HEK293 (cell line): ENCODE results near the gene SLC17A6.

ENCODE experiments used
- CTCF ChIA-PET: fragments of 350-600 bp; formaldehyde crosslinking; extraction: SDS; loops from one replicate; lab custom pipeline; 2021; ENCODE audit warnings: antibody characterized with exemption; lab: Yijun Ruan, JAX
- POLR2A ChIA-PET: fragments of 300-600 bp; formaldehyde crosslinking; extraction: SDS; loops from one replicate; lab custom pipeline; 2020; ENCODE audit warnings: antibody characterized with exemption, inconsistent platforms; lab: Yijun Ruan, JAX
- H3K27ac ChIP-seq: fragments of 200-500 bp; sonication (Bioruptor generic); 2 replicates; pipeline ENCODE4 v1.5.1; 2014; ENCODE audit warnings: low read depth, low read length, control low read depth, inconsistent platforms; ENCODE audit errors: extremely low read depth
- H3K36me3 ChIP-seq, 2 experiments: fragments of 200-500 bp in 1 of 2; sonication (Bioruptor generic) in 1 of 2; 1 replicate in 1 of 2; 2 replicates in 1 of 2; pipeline ENCODE4 v1.5.1; 2014 to 2017; ENCODE audit warnings: inconsistent platforms in 2 of 2, low read length in 2 of 2; ENCODE audit not compliant: control insufficient read depth in 2 of 2, insufficient read depth in 1 of 2
- H3K4me1 ChIP-seq: fragments of 200-500 bp; sonication (Bioruptor generic); 2 replicates; pipeline ENCODE4 v1.5.1; 2014; ENCODE audit warnings: mild to moderate bottlenecking, low read length, inconsistent platforms; ENCODE audit not compliant: control insufficient read depth, insufficient read depth
- H3K4me3 ChIP-seq: 2 replicates; pipeline ENCODE4 v1.5.1; 2011; ENCODE audit warnings: low read depth, mild to moderate bottlenecking, control low read depth, low read length, moderate library complexity
- H3K9me3 ChIP-seq: fragments of 200-500 bp; sonication (Bioruptor generic); 2 replicates; pipeline ENCODE4 v1.5.1; 2014; ENCODE audit warnings: low read depth, low read length, inconsistent platforms; ENCODE audit not compliant: control insufficient read depth, insufficient read depth
- GLI2 ChIP-seq: fragments of 450-650 bp; formaldehyde crosslinking; IDR thresholded peaks from 2 replicates; pipeline ENCODE4; 2017; ENCODE audit warnings: missing biosample characterization, missing genetic modification characterization, low read depth, borderline replicate concordance
- GLIS1 ChIP-seq: fragments of 450-650 bp; formaldehyde crosslinking; IDR thresholded peaks from 2 replicates; pipeline ENCODE4 v1.5.1; 2016; ENCODE audit warnings: missing biosample characterization, missing genetic modification characterization
- KLF1 ChIP-seq: fragments of 450-650 bp; formaldehyde crosslinking; IDR thresholded peaks from 2 replicates; pipeline ENCODE4 v1.5.1; 2016; ENCODE audit warnings: missing biosample characterization, missing genetic modification characterization
- KLF7 ChIP-seq: fragments of 450-650 bp; formaldehyde crosslinking; IDR thresholded peaks from 2 replicates; pipeline ENCODE4 v1.5.1; 2016; ENCODE audit warnings: missing biosample characterization, missing genetic modification characterization, borderline replicate concordance
- MYNN ChIP-seq: fragments of 450-650 bp; formaldehyde crosslinking; IDR thresholded peaks from 2 replicates; pipeline ENCODE4 v1.5.1; 2016; ENCODE audit warnings: missing biosample characterization, missing genetic modification characterization, borderline replicate concordance
- SP2 ChIP-seq: fragments of 450-650 bp; formaldehyde crosslinking; IDR thresholded peaks from 2 replicates; pipeline ENCODE4 v1.5.1; 2016; ENCODE audit warnings: missing biosample characterization, missing genetic modification characterization
- SP3 ChIP-seq: fragments of 450-650 bp; formaldehyde crosslinking; IDR thresholded peaks from 2 replicates; pipeline ENCODE4 v1.5.1; 2016; ENCODE audit warnings: missing biosample characterization, missing genetic modification characterization
- ZBTB48 ChIP-seq: fragments of 450-650 bp; formaldehyde crosslinking; IDR thresholded peaks from 2 replicates; pipeline ENCODE4 v1.5.1; 2016; ENCODE audit warnings: missing biosample characterization, missing genetic modification characterization
- ZBTB7A ChIP-seq: fragments of 450-650 bp; formaldehyde crosslinking; IDR thresholded peaks from 2 replicates; pipeline ENCODE4 v1.5.1; 2016; ENCODE audit warnings: low read depth, missing biosample characterization, missing genetic modification characterization
- ZFP37 ChIP-seq: fragments of 450-650 bp; formaldehyde crosslinking; IDR thresholded peaks from 2 replicates; pipeline ENCODE4 v1.5.1; 2016; ENCODE audit warnings: missing biosample characterization, missing genetic modification characterization
- ZNF157 ChIP-seq: fragments of 450-650 bp; formaldehyde crosslinking; IDR thresholded peaks from 2 replicates; pipeline ENCODE4 v1.5.1; 2016; ENCODE audit warnings: missing biosample characterization, missing genetic modification characterization
- ZNF175 ChIP-seq: fragments of 450-650 bp; formaldehyde crosslinking; IDR thresholded peaks from 2 replicates; pipeline ENCODE4 v1.5.1; 2016; ENCODE audit warnings: missing biosample characterization, missing genetic modification characterization
- ZNF2 ChIP-seq: fragments of 450-650 bp; formaldehyde crosslinking; IDR thresholded peaks from 2 replicates; pipeline ENCODE4 v1.5.1; 2016; ENCODE audit warnings: missing biosample characterization, missing genetic modification characterization
- ZNF23 ChIP-seq: fragments of 450-650 bp; formaldehyde crosslinking; IDR thresholded peaks from 2 replicates; pipeline ENCODE4 v1.5.1; 2016; ENCODE audit warnings: missing biosample characterization, missing genetic modification characterization, borderline replicate concordance
- ZNF292 ChIP-seq: fragments of 450-650 bp; formaldehyde crosslinking; IDR thresholded peaks from 2 replicates; pipeline ENCODE4 v1.5.1; 2016; ENCODE audit warnings: low read depth, missing biosample characterization, missing genetic modification characterization, borderline replicate concordance
- ZNF37A ChIP-seq: fragments of 450-650 bp; IDR thresholded peaks from 2 replicates; pipeline ENCODE4 v1.5.1; 2018; ENCODE audit warnings: missing biosample characterization, missing genetic modification characterization
- ZNF433 ChIP-seq: fragments of 450-650 bp; formaldehyde crosslinking; IDR thresholded peaks from 2 replicates; pipeline ENCODE4 v1.5.1; 2016; ENCODE audit warnings: missing biosample characterization, missing genetic modification characterization, low read depth
- ZNF501 ChIP-seq: fragments of 450-650 bp; formaldehyde crosslinking; IDR thresholded peaks from 2 replicates; pipeline ENCODE4 v1.5.1; 2016; ENCODE audit warnings: missing biosample characterization, missing genetic modification characterization
- ZNF514 ChIP-seq: fragments of 450-650 bp; formaldehyde crosslinking; IDR thresholded peaks from 2 replicates; pipeline ENCODE4 v1.5.1; 2016; ENCODE audit warnings: missing biosample characterization, missing genetic modification characterization
- ZNF621 ChIP-seq: fragments of 450-650 bp; formaldehyde crosslinking; IDR thresholded peaks from 2 replicates; pipeline ENCODE4 v1.5.1; 2017; ENCODE audit warnings: missing biosample characterization, missing genetic modification characterization
- ZNF76 ChIP-seq: fragments of 450-650 bp; formaldehyde crosslinking; IDR thresholded peaks from 2 replicates; pipeline ENCODE4; 2016; ENCODE audit warnings: low read depth, missing biosample characterization, missing genetic modification characterization, borderline replicate concordance
- ZNF791 ChIP-seq: fragments of 450-650 bp; formaldehyde crosslinking; IDR thresholded peaks from 2 replicates; pipeline ENCODE4 v1.5.1; 2016; ENCODE audit warnings: missing biosample characterization, missing genetic modification characterization
- ZSCAN16 ChIP-seq: fragments of 450-650 bp; formaldehyde crosslinking; IDR thresholded peaks from 2 replicates; pipeline ENCODE4 v1.5.1; 2016; ENCODE audit warnings: missing biosample characterization, missing genetic modification characterization
- TF ChIP-seq, protein P1 (sequence below): fragments of 450-650 bp; IDR thresholded peaks from 2 replicates; pipeline ENCODE4 v1.5.1; 2018; ENCODE audit warnings: missing biosample characterization, missing genetic modification characterization
- TF ChIP-seq, protein P2 (sequence below): fragments of 450-650 bp; formaldehyde crosslinking; IDR thresholded peaks from 2 replicates; pipeline ENCODE4 v1.5.0; 2017; ENCODE audit warnings: missing biosample characterization, missing genetic modification characterization, borderline replicate concordance
- TF ChIP-seq, protein P3 (sequence below): fragments of 450-650 bp; formaldehyde crosslinking; IDR thresholded peaks from 2 replicates; pipeline ENCODE4 v1.5.1; 2016; ENCODE audit warnings: missing biosample characterization, missing genetic modification characterization
- TF ChIP-seq, protein P4 (sequence below): fragments of 450-650 bp; formaldehyde crosslinking; IDR thresholded peaks from 2 replicates; pipeline ENCODE4 v1.5.1; 2016; ENCODE audit warnings: missing biosample characterization, missing genetic modification characterization, borderline replicate concordance
- TF ChIP-seq, protein P5 (sequence below): sonication (generic); formaldehyde crosslinking; IDR thresholded peaks from 2 replicates; pipeline ENCODE4 v1.8.1; 2022; ENCODE audit warnings: mild to moderate bottlenecking, moderate library complexity, missing genetic modification reagents
- TF ChIP-seq, protein P6 (sequence below): fragments of 450-650 bp; formaldehyde crosslinking; IDR thresholded peaks from 2 replicates; pipeline ENCODE4 v1.5.1; 2017; ENCODE audit warnings: missing biosample characterization, missing genetic modification characterization

Gene SLC17A6

DNA sequence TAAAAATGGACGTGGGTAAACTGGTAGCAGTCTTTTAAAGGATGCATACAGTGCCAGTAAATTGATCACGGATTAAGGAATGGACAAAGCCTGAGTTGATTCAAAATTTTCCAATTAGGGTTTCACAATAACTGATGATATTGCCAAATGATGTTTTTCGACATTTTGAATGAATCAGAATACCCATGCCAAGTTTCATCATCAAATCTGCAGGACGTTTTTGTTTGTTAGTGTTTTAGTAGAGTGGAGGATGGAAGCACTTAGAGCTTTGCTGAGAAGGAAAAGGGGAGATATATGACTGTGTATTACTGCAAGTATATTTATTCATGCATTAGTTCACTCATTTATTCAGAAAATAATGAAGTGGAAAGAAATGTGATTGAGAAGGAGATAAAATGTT is 78.3 kb downstream of the SLC17A6 start (continued):
- TF ChIP-seq ZNF433 (no peak), ZNF621 (no peak), ZNF791 (no peak), KLF7 (no peak), ZNF2 (tag by site-specific recombination) (no peak), SP2 (tag by site-specific recombination) (no peak), GLIS1 (tag by site-specific recombination) (no peak), ZSCAN16 (tag by site-specific recombination) (no peak)
- TF ChIP-seq, protein P1, sequence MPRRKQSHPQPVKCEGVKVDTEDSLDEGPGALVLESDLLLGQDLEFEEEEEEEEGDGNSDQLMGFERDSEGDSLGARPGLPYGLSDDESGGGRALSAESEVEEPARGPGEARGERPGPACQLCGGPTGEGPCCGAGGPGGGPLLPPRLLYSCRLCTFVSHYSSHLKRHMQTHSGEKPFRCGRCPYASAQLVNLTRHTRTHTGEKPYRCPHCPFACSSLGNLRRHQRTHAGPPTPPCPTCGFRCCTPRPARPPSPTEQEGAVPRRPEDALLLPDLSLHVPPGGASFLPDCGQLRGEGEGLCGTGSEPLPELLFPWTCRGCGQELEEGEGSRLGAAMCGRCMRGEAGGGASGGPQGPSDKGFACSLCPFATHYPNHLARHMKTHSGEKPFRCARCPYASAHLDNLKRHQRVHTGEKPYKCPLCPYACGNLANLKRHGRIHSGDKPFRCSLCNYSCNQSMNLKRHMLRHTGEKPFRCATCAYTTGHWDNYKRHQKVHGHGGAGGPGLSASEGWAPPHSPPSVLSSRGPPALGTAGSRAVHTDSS = no peak

DNA sequence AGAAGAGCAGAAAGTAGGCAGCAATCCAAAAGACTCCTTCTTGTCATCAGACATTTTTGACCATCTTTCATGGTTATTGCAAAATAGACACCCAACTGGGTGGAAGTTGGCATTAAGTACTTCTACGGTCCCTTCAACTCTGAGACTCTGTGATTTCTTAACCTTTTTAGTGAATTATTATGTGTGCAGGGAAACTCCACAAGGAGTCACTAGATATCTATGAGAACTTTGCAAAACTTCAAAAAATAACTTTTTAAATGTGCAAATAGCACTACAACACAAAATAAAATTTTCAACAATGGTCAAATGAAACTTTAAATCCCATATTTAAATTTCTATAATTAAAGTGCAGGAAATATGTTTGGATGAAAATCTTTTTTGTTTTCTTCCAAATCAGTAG is 88.7 kb downstream of the SLC17A6 start:
- H3K27ac ChIP-seq = no peak overlapping the region
- H3K4me3 ChIP-seq = no peak overlapping the region
- ChIA-PET CTCF (no interaction called here), POLR2A (no interaction called here)
- H3K9me3 ChIP-seq = no peaks in the 10 kb centered on the region
- no peaks in the 10 kb centered on the region for H3K4me1 ChIP-seq
- TF ChIP-seq ZNF157 (tag by site-specific recombination) (no peak), ZNF37A (no peak), ZNF175 (tag by site-specific recombination) (no peak), ZNF76 (no peak), ZNF292 (tag by site-specific recombination) (no peak), GLI2 (tag by site-specific recombination) (no peak), ZFP37 (tag by site-specific recombination) (no peak), ZNF514 (no peak), ZNF501 (tag by site-specific recombination) (no peak), ZNF23 (tag by site-specific recombination) (no peak), MYNN (tag by site-specific recombination) (no peak), KLF1 (tag by site-specific recombination) (no peak), SP3 (tag by site-specific recombination) (no peak), ZBTB7A (tag by site-specific recombination) (no peak), ZBTB48 (tag by site-specific recombination) (no peak)
- TF ChIP-seq, protein P2, sequence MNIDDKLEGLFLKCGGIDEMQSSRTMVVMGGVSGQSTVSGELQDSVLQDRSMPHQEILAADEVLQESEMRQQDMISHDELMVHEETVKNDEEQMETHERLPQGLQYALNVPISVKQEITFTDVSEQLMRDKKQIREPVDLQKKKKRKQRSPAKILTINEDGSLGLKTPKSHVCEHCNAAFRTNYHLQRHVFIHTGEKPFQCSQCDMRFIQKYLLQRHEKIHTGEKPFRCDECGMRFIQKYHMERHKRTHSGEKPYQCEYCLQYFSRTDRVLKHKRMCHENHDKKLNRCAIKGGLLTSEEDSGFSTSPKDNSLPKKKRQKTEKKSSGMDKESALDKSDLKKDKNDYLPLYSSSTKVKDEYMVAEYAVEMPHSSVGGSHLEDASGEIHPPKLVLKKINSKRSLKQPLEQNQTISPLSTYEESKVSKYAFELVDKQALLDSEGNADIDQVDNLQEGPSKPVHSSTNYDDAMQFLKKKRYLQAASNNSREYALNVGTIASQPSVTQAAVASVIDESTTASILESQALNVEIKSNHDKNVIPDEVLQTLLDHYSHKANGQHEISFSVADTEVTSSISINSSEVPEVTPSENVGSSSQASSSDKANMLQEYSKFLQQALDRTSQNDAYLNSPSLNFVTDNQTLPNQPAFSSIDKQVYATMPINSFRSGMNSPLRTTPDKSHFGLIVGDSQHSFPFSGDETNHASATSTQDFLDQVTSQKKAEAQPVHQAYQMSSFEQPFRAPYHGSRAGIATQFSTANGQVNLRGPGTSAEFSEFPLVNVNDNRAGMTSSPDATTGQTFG (tag by site-specific recombination) = no peak
- TF ChIP-seq, protein P3, sequence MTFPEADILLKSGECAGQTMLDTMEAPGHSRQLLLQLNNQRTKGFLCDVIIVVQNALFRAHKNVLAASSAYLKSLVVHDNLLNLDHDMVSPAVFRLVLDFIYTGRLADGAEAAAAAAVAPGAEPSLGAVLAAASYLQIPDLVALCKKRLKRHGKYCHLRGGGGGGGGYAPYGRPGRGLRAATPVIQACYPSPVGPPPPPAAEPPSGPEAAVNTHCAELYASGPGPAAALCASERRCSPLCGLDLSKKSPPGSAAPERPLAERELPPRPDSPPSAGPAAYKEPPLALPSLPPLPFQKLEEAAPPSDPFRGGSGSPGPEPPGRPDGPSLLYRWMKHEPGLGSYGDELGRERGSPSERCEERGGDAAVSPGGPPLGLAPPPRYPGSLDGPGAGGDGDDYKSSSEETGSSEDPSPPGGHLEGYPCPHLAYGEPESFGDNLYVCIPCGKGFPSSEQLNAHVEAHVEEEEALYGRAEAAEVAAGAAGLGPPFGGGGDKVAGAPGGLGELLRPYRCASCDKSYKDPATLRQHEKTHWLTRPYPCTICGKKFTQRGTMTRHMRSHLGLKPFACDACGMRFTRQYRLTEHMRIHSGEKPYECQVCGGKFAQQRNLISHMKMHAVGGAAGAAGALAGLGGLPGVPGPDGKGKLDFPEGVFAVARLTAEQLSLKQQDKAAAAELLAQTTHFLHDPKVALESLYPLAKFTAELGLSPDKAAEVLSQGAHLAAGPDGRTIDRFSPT (tag by site-specific recombination) = no peak
- TF ChIP-seq, protein P4, sequence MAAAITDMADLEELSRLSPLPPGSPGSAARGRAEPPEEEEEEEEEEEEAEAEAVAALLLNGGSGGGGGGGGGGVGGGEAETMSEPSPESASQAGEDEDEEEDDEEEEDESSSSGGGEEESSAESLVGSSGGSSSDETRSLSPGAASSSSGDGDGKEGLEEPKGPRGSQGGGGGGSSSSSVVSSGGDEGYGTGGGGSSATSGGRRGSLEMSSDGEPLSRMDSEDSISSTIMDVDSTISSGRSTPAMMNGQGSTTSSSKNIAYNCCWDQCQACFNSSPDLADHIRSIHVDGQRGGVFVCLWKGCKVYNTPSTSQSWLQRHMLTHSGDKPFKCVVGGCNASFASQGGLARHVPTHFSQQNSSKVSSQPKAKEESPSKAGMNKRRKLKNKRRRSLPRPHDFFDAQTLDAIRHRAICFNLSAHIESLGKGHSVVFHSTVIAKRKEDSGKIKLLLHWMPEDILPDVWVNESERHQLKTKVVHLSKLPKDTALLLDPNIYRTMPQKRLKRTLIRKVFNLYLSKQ (tag by site-specific recombination) = no peak
- TF ChIP-seq, protein P5, sequence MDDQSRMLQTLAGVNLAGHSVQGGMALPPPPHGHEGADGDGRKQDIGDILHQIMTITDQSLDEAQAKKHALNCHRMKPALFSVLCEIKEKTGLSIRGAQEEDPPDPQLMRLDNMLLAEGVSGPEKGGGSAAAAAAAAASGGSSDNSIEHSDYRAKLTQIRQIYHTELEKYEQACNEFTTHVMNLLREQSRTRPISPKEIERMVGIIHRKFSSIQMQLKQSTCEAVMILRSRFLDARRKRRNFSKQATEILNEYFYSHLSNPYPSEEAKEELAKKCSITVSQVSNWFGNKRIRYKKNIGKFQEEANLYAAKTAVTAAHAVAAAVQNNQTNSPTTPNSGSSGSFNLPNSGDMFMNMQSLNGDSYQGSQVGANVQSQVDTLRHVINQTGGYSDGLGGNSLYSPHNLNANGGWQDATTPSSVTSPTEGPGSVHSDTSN (CRISPR knock-in tag) = no peak
- TF ChIP-seq, protein P6, sequence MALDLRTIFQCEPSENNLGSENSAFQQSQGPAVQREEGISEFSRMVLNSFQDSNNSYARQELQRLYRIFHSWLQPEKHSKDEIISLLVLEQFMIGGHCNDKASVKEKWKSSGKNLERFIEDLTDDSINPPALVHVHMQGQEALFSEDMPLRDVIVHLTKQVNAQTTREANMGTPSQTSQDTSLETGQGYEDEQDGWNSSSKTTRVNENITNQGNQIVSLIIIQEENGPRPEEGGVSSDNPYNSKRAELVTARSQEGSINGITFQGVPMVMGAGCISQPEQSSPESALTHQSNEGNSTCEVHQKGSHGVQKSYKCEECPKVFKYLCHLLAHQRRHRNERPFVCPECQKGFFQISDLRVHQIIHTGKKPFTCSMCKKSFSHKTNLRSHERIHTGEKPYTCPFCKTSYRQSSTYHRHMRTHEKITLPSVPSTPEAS (tag by site-specific recombination) = no peak
- H3K36me3 ChIP-seq = no peaks in the 10 kb centered on the region
